Right atrium auricular region (tissue), 2 donors: ENCODE data around the gene NSMCE4A. TPM values are rescaled to one million over a fixed set of nuclear protein-coding genes. Genes with fewer than 3 reads are reported as not detected.

ENCODE experiments used
- DNase-seq: peaks from one replicate; pipeline ENCODE4 v3.0.0-alpha.2; 2019; ENCODE audit warnings: low spot score
- H3K27ac ChIP-seq, 2 donors: fragments of 200-600 bp; sonication (generic); 1 replicate in 1 of 2; 2 replicates in 1 of 2; pipeline ENCODE4 v1.5.1; 2016 to 2019
- H3K27me3 ChIP-seq, 2 donors: fragments of 200-600 bp; sonication (generic); one replicate each; pipeline versions ENCODE4 v1.5.1 to v1.6.0; 2017 to 2019
- H3K36me3 ChIP-seq: fragments of 200-600 bp; sonication (generic); one replicate; pipeline ENCODE4 v1.5.1; 2016
- H3K4me1 ChIP-seq, 2 donors: fragments of 200-600 bp; sonication (generic); one replicate each; pipeline versions ENCODE4 v1.5.1 to v1.6.0; 2017 to 2019
- H3K4me3 ChIP-seq, 2 donors: fragments of 200-600 bp; sonication (generic); 1 replicate in 1 of 2; 2 replicates in 1 of 2; pipeline ENCODE4 v1.5.1; 2017 to 2019; ENCODE audit warnings: mild to moderate bottlenecking in 1 of 2, moderate library complexity in 1 of 2
- H3K9me3 ChIP-seq, 2 donors: fragments of 200-600 bp; sonication (generic); one replicate each; pipeline ENCODE4 v1.5.1; 2019
- total RNA-seq, 2 donors: library from RNA; depleted of rRNA; stranded (reverse); fragments of >200 nt; gene quantifications; one replicate each; pipeline ENCODE4 v1.1.0, GENCODE V29; 2016
- TF ChIP-seq, protein P1 (sequence below), 2 donors: fragments of 200-600 bp; sonication (generic); IDR thresholded peaks; one replicate each; pipeline ENCODE4 v1.5.1; 2019; ENCODE audit warnings: antibody characterized with exemption in 2 of 2

Gene NSMCE4A
- total RNA-seq, 2 donors from 2014 or later, result 34.2 to 34.9 TPM

- no peak overlapping the region for H3K27ac ChIP-seq
- TF ChIP-seq, protein P1, sequence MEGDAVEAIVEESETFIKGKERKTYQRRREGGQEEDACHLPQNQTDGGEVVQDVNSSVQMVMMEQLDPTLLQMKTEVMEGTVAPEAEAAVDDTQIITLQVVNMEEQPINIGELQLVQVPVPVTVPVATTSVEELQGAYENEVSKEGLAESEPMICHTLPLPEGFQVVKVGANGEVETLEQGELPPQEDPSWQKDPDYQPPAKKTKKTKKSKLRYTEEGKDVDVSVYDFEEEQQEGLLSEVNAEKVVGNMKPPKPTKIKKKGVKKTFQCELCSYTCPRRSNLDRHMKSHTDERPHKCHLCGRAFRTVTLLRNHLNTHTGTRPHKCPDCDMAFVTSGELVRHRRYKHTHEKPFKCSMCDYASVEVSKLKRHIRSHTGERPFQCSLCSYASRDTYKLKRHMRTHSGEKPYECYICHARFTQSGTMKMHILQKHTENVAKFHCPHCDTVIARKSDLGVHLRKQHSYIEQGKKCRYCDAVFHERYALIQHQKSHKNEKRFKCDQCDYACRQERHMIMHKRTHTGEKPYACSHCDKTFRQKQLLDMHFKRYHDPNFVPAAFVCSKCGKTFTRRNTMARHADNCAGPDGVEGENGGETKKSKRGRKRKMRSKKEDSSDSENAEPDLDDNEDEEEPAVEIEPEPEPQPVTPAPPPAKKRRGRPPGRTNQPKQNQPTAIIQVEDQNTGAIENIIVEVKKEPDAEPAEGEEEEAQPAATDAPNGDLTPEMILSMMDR (IDR thresholded peaks at IDR 0.05), result no peak
- no peaks in the 10 kb centered on the region for H3K27me3 ChIP-seq
- DNase-seq, result no peak
- H3K4me3 ChIP-seq, result no peak overlapping the region
- H3K36me3 ChIP-seq, result no peaks in the 10 kb centered on the region
- H3K9me3 ChIP-seq, result peaks cover 0 to 10% of the 10 kb centered on the region in 2 donors
- H3K4me1 ChIP-seq, result no peaks in the 10 kb centered on the region
These were observed 8.8 kb upstream of the NSMCE4A start for GRCh38 chr10:121983852-121984251.

- TF ChIP-seq, protein P1 (IDR thresholded peaks at IDR 0.05), result no peak
- H3K4me1 ChIP-seq, result no peaks in the 10 kb centered on the region
- no peak overlapping the region for H3K4me3 ChIP-seq
- DNase-seq, result no peak
- H3K36me3 ChIP-seq, result no peaks in the 10 kb centered on the region
- no peaks in the 10 kb centered on the region for H3K27me3 ChIP-seq
- no peak overlapping the region for H3K27ac ChIP-seq
- peaks cover 0 to 10% of the 10 kb centered on the region in 2 donors for H3K9me3 ChIP-seq
These were observed 6.3 kb upstream of the NSMCE4A start for GRCh38 chr10:121981346-121981745.

DNA sequence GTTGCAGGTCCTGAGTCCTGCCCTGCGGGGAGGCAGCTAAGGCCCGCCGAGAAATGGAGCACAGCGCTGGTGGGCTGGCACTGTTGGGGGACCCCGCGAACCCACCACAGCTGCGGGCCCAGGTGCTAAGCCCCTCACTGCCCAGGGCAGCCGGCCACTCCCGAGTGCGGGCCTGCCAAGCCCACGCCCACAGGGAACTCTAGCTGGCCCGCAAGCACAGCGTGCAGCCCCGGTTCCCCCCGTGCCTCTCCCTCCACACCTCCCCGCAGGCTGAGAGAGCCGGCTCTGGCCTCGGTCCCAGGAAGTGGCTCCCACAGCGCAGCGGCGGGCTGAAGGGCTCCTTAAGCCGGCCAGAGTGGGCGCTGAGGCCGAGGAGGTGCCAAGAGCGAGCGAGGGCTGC is 3.5 kb upstream of the NSMCE4A start:
- Histone ChIP-seq H3K27me3 (no peaks in the 10 kb centered on the region), H3K27ac (no peak overlapping the region), H3K4me3 (no peak overlapping the region), H3K36me3 (no peaks in the 10 kb centered on the region), H3K4me1 (peaks cover 0 to 16% of the 10 kb centered on the region in 2 donors), H3K9me3 (no peaks in the 10 kb centered on the region)
- no peak for DNase-seq
- TF ChIP-seq, protein P1 (IDR thresholded peaks at IDR 0.05), result no peak

DNA sequence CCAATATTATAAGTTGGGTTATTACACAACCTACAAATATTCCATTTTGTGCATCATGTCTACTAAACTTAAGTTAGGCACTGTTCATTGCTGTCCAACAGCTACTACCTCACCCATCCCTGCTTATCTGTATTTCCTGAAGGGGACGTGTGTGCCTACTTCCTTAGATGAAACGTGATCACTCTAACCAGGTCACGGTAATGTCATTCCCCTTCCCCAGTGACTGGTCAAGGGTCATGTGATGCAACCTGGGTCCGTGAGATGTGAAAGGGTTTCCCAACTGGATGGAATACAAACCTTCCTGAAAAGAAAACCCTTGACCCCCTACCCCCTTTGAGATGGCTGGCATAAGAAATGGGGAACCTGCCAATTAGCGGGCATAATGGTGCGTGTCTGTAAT is 1.6 kb upstream of the NSMCE4A start:
- no peaks in the 10 kb centered on the region for H3K27me3 ChIP-seq
- H3K4me3 ChIP-seq, result no peak overlapping the region
- no peaks in the 10 kb centered on the region for H3K36me3 ChIP-seq
- TF ChIP-seq, protein P1 (IDR thresholded peaks at IDR 0.05), result no peak
- no peak overlapping the region for H3K27ac ChIP-seq
- H3K4me1 ChIP-seq, result peaks cover 0 to 20% of the 10 kb centered on the region in 2 donors
- no peak for DNase-seq
- no peaks in the 10 kb centered on the region for H3K9me3 ChIP-seq

GRCh38 chr10:121975295-121976086 is 474 bp upstream of the NSMCE4A start:
- Histone ChIP-seq H3K9me3 (no peaks in the 10 kb centered on the region), H3K36me3 (peaks cover 7% of the 10 kb centered on the region), H3K4me3 (peak overlapping the region; percentile 74 to 80)

More at GRCh38 chr10:121975295-121976086, 474 bp upstream of the NSMCE4A start:
- Histone ChIP-seq H3K4me1 (peaks cover 0 to 20% of the 10 kb centered on the region in 2 donors), H3K27me3 (no peaks in the 10 kb centered on the region), H3K27ac (peak overlapping the region; percentile 93 to 97)
- DNase-seq, result no peak
- TF ChIP-seq, protein P1 (IDR thresholded peaks at IDR 0.05), result peak in 1 of 2 donors; percentile 68
